SK-N-SH (cell line): ENCODE results near the gene PADI4.

Source experiments
- EZH2phosphoT487 ChIP-seq: fragments of 200-600 bp; sonication (generic); IDR thresholded peaks from 2 replicates; pipeline ENCODE4 v1.6.1; 2017; ENCODE audit warnings: low read depth, mixed run types, mild to moderate bottlenecking, antibody characterized with exemption, moderate library complexity, borderline replicate concordance
- GABPA ChIP-seq: IDR thresholded peaks from 2 replicates; pipeline ENCODE4 v1.4.0; 2012; ENCODE audit warnings: low read depth, mild to moderate bottlenecking
- NFIC ChIP-seq: IDR thresholded peaks from 2 replicates; pipeline ENCODE4 v1.4.0; 2012; ENCODE audit warnings: borderline replicate concordance
- POLR2AphosphoS5 ChIP-seq: IDR thresholded peaks from 2 replicates; pipeline ENCODE4 v1.6.1; 2012; ENCODE audit warnings: low read depth, low read length
- RAD21 ChIP-seq: IDR thresholded peaks from 2 replicates; pipeline ENCODE4 v1.6.1; 2012; ENCODE audit warnings: mild to moderate bottlenecking, low read length
- RCOR1 ChIP-seq: fragments of 150-350 bp; IDR thresholded peaks from 2 replicates; pipeline ENCODE4 v1.6.1; 2017; ENCODE audit warnings: antibody characterized with exemption, low read length
- SIN3A ChIP-seq: IDR thresholded peaks from 2 replicates; pipeline ENCODE4 v1.6.1; 2012; ENCODE audit warnings: low read depth, mild to moderate bottlenecking, low read length, moderate library complexity, borderline replicate concordance
- TAF1 ChIP-seq: IDR thresholded peaks from 2 replicates; pipeline ENCODE4 v1.6.1; 2012; ENCODE audit warnings: low read depth, mild to moderate bottlenecking, low read length, moderate library complexity, borderline replicate concordance
- TCF12 ChIP-seq: IDR thresholded peaks from 2 replicates; pipeline ENCODE4 v1.4.0; 2012
- YY1 ChIP-seq: IDR thresholded peaks from 2 replicates; pipeline ENCODE4 v1.4.0; 2012; ENCODE audit warnings: low read depth, mild to moderate bottlenecking
- TF ChIP-seq, protein P1 (sequence below): IDR thresholded peaks from 2 replicates; pipeline ENCODE4 v1.4.0; 2012; ENCODE audit warnings: low read depth, borderline replicate concordance
- TF ChIP-seq, protein P2 (sequence below): fragments of 200-600 bp; sonication (generic); IDR thresholded peaks from 2 replicates; pipeline ENCODE4 v1.6.1; 2017; ENCODE audit warnings: antibody characterized with exemption, mild to moderate bottlenecking, moderate library complexity
- TF ChIP-seq, protein P3 (sequence below): IDR thresholded peaks from 2 replicates; pipeline ENCODE4; 2012
- TF ChIP-seq, protein P4 (sequence below): IDR thresholded peaks from 2 replicates; pipeline ENCODE4 v1.4.0; 2012; ENCODE audit warnings: low read depth, borderline replicate concordance

DNA sequence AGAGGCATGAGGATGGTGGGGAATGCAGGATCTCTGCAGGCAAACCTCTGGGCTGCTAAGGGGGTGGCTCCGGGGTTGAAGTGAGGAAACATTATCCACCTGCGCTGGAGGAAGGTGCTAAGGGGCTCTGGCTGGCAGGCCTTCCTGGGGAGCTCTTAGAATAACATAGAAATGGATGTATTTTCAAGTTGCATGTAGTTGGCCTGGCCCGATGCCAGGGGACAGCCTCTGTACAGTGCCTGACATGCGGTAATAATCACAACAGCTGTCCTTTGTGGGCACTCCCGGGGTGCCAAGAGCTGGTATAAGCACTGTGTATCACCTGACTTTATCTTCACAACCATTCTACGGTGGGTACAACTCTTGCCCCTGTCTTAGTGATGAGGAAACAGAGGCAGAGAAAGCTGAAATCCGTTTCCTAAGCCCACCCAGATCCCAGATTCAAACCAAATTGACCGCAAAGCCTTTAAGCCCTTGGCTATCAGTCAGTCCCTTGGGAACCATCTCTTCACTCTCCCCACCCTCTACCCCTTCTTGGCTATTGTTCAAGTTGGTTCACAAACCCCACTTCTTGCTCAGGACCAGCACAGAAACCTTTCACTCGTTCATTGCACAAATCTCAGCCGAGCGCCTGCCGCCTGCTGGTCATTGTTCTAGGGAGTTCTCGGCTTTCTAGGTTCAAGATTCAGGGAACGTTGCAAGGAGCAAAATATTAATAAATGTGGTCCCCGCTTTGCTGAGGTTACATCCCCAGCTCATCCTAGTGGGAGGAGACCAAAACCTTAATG is 30.9 kb downstream of the PADI4 start:
- TF ChIP-seq, protein P1, sequence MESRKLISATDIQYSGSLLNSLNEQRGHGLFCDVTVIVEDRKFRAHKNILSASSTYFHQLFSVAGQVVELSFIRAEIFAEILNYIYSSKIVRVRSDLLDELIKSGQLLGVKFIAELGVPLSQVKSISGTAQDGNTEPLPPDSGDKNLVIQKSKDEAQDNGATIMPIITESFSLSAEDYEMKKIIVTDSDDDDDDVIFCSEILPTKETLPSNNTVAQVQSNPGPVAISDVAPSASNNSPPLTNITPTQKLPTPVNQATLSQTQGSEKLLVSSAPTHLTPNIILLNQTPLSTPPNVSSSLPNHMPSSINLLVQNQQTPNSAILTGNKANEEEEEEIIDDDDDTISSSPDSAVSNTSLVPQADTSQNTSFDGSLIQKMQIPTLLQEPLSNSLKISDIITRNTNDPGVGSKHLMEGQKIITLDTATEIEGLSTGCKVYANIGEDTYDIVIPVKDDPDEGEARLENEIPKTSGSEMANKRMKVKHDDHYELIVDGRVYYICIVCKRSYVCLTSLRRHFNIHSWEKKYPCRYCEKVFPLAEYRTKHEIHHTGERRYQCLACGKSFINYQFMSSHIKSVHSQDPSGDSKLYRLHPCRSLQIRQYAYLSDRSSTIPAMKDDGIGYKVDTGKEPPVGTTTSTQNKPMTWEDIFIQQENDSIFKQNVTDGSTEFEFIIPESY = no peak
- no peak for TF ChIP-seq GABPA
- TF ChIP-seq, protein P2, sequence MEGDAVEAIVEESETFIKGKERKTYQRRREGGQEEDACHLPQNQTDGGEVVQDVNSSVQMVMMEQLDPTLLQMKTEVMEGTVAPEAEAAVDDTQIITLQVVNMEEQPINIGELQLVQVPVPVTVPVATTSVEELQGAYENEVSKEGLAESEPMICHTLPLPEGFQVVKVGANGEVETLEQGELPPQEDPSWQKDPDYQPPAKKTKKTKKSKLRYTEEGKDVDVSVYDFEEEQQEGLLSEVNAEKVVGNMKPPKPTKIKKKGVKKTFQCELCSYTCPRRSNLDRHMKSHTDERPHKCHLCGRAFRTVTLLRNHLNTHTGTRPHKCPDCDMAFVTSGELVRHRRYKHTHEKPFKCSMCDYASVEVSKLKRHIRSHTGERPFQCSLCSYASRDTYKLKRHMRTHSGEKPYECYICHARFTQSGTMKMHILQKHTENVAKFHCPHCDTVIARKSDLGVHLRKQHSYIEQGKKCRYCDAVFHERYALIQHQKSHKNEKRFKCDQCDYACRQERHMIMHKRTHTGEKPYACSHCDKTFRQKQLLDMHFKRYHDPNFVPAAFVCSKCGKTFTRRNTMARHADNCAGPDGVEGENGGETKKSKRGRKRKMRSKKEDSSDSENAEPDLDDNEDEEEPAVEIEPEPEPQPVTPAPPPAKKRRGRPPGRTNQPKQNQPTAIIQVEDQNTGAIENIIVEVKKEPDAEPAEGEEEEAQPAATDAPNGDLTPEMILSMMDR = no peak
- no peak for TF ChIP-seq TAF1
- TF ChIP-seq, protein P3, sequence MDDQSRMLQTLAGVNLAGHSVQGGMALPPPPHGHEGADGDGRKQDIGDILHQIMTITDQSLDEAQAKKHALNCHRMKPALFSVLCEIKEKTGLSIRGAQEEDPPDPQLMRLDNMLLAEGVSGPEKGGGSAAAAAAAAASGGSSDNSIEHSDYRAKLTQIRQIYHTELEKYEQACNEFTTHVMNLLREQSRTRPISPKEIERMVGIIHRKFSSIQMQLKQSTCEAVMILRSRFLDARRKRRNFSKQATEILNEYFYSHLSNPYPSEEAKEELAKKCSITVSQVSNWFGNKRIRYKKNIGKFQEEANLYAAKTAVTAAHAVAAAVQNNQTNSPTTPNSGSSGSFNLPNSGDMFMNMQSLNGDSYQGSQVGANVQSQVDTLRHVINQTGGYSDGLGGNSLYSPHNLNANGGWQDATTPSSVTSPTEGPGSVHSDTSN = no peak
- no peak for TF ChIP-seq RAD21
- TF ChIP-seq, protein P4, sequence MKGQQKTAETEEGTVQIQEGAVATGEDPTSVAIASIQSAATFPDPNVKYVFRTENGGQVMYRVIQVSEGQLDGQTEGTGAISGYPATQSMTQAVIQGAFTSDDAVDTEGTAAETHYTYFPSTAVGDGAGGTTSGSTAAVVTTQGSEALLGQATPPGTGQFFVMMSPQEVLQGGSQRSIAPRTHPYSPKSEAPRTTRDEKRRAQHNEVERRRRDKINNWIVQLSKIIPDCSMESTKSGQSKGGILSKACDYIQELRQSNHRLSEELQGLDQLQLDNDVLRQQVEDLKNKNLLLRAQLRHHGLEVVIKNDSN = no peak
- TF ChIP-seq EZH2phosphoT487 = no peak
- no peak for TF ChIP-seq TCF12
- TF ChIP-seq NFIC = no peak
- TF ChIP-seq RCOR1 = no peak
- no peak for TF ChIP-seq POLR2AphosphoS5
- no peak for TF ChIP-seq SIN3A
- TF ChIP-seq YY1 = no peak
